Epithelial cell of proximal tubule (primary cell): ENCODE data around the gene EMP1. TPM values are rescaled to one million over a fixed set of nuclear protein-coding genes. Genes with fewer than 3 reads are reported as not detected.

Source experiments
- DNase-seq: peaks from one replicate; pipeline ENCODE4 v3.0.0-alpha.2; 2011; ENCODE audit warnings: low read depth
- H3K4me3 ChIP-seq: 2 replicates; pipeline ENCODE4 v1.5.1; 2011; ENCODE audit warnings: low read depth, mild to moderate bottlenecking, low read length
- CTCF ChIP-seq: conservative IDR thresholded peaks from 2 replicates; pipeline ENCODE4 v1.5.1; 2012; ENCODE audit warnings: low read depth, mild to moderate bottlenecking, low read length
- total RNA-seq: library from RNA; depleted of rRNA; stranded (reverse); fragments of >200 nt; gene quantifications from 2 replicates; pipeline ENCODE4 v1.2.3, GENCODE V29; 2015

The EMP1 gene
- total RNA-seq, 1 donor from 2014 or later, result 166 TPM

GRCh38 chr12:13164921-13165616 is 31.5 kb upstream of the EMP1 start:
- no peak for TF ChIP-seq CTCF
- H3K4me3 ChIP-seq, result no peak overlapping the region
- DNase-seq, result no peak

DNA sequence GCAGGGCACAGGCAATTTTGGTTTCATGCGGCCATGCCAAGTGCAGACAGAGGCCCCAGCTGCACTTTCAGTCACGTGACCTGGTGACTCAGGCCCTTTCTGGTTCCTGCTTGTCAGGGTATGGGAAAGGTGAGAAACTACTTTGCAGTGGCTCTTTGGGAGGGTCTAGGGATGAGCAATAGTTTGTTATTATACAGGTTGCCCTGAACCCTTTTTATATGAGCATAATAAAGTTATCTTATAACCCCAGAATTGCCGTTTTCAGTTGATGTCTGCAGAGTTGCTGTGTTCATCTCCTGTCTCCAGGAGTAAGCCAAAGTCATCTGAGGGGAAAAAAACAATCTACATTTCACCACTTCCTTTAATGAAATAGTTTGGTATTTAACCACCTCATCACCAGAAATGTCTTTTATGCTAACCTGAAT is 30.9 kb upstream of the EMP1 start:
- peak; percentile 82 for DNase-seq
- no peak for TF ChIP-seq CTCF
- H3K4me3 ChIP-seq, result no peak overlapping the region

DNA sequence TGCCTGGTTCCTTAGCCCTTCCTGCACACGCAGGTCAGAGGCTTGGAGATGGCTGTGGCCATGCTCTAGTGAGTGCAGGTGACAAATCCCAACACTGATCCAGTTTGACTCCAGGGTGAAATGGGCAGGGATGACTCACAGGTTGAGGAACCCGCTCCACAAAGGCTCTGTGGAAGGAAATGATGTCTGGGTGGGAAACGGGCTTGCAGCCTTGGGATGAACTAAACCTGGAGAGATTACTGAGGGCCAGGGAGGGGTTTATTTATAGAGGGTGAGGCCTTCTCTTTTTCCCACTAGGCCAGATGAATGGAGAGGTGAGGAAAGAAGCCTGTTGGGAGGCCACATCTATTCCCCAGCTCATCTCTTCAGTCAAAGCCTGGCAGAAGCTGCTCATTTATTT is 29.3 kb upstream of the EMP1 start:
- DNase-seq, result no peak
- TF ChIP-seq CTCF, result no peak
- no peak overlapping the region for H3K4me3 ChIP-seq

DNA sequence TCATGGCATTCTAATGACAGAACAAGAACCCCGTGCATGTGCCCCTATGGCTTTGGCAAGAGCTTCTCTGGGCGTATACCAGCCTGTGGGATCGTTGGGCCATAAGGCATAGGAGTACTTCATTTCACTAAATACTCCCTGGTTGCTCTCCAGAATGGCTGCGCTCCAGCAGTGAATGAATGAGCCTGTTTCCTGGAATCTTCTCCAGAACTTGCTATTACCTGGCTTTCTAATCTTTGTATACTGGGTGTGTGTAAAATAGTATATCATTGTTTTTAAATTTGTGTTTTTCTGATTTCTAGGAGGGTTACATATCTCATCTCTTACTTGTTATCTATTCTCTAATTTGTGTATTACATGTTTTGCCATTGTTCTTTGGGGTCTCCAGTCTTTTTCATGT is 28.6 kb upstream of the EMP1 start:
- no peak overlapping the region for H3K4me3 ChIP-seq
- DNase-seq, result no peak
- TF ChIP-seq CTCF, result no peak

- no peak overlapping the region for H3K4me3 ChIP-seq
- TF ChIP-seq CTCF, result no peak
- no peak for DNase-seq
Measured at GRCh38 chr12:13169272-13169671, 27.3 kb upstream of the EMP1 start.

DNA sequence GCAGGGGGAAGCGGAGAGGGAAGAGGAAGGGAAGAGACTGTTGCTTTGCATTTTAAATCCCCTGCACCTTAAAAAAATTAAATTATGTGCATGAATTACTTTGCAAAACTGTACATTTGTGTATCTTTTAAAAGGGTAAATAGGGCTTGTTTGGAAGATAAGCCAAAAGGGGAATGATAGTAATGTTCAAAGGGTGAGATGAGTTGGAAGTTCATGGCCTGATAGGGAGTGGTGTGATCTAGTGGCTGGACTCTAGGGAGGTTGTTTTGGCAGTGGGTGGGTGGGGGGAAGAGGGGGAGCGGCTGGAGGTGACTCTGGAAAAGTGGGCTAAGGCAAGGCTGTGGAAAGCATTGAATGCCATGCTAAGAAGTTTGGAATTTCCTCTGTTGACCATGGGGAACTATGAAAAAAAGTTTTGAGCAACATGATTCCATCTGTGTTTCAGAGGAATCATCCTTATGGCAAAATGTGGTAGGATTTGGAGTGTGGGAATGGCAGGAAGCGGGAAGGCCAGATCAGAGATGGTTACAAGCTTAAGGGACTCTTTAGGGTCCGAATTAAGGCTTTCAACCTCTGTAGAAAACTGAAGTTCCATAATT is 25.5 kb upstream of the EMP1 start:
- DNase-seq, result no peak
- no peak overlapping the region for H3K4me3 ChIP-seq
- no peak for TF ChIP-seq CTCF
